ENCODE results near the gene ST7.

The ST7 gene

GRCh38 chr7:117184367-117184766, 231.1 kb downstream of the ST7 start:
- intact Hi-C loops (cut with DNase I; ENCODE audit: low total_unique reads) = no loop called here
- no peak for TF ChIP-seq CTCF (IDR thresholded peaks at IDR 0.05)

GRCh38 chr7:117185124-117185523, 231.8 kb downstream of the ST7 start:
- Histone ChIP-seq H3K4me1 (peaks cover 0 to 21% (median 0%) of the 10 kb centered on the region in 4 donors), H3K9me3 (no peaks in the 10 kb centered on the region), H3K27ac (no peak overlapping the region), H3K36me3 (peaks cover 1 to 13% (median 10%) of the 10 kb centered on the region in 3 donors), H3K4me3 (no peak overlapping the region), H3K27me3 (no peaks in the 10 kb centered on the region)
- TF ChIP-seq CTCF (IDR thresholded peaks at IDR 0.05) = no peak
- no peak for DNase-seq
- intact Hi-C loops (cut with DNase I; ENCODE audit: low total_unique reads) = no loop called here

More at GRCh38 chr7:117184367-117184766, 231.1 kb downstream of the ST7 start:
- Histone ChIP-seq H3K36me3 (peaks cover 0 to 9% (median 5%) of the 10 kb centered on the region in 3 donors), H3K9me3 (no peaks in the 10 kb centered on the region), H3K27me3 (no peaks in the 10 kb centered on the region), H3K27ac (no peak overlapping the region), H3K4me1 (peaks cover 0 to 22% (median 0%) of the 10 kb centered on the region in 4 donors), H3K4me3 (no peak overlapping the region)
- DNase-seq = no peak

GRCh38 chr7:117186218-117187010, 233.1 kb downstream of the ST7 start:
- peaks cover 11 to 21% (median 21%) of the 10 kb centered on the region in 3 donors for H3K36me3 ChIP-seq
- intact Hi-C loops (cut with DNase I; ENCODE audit: low total_unique reads) = no loop called here
- H3K27ac ChIP-seq = no peak overlapping the region
- no peak for DNase-seq
- no peaks in the 10 kb centered on the region for H3K27me3 ChIP-seq
- H3K9me3 ChIP-seq = no peaks in the 10 kb centered on the region
- H3K4me3 ChIP-seq = no peak overlapping the region
- no peak for TF ChIP-seq CTCF (IDR thresholded peaks at IDR 0.05)
- peaks cover 0 to 25% (median 0%) of the 10 kb centered on the region in 4 donors for H3K4me1 ChIP-seq

- no peak for DNase-seq
- intact Hi-C loops (cut with DNase I; ENCODE audit: low total_unique reads) = no loop called here
- Histone ChIP-seq H3K9me3 (no peaks in the 10 kb centered on the region), H3K27ac (no peak overlapping the region), H3K4me3 (no peak overlapping the region), H3K36me3 (peaks cover 11 to 21% (median 21%) of the 10 kb centered on the region in 3 donors), H3K4me1 (peaks cover 0 to 25% (median 0%) of the 10 kb centered on the region in 4 donors), H3K27me3 (no peaks in the 10 kb centered on the region)
- TF ChIP-seq CTCF (IDR thresholded peaks at IDR 0.05) = no peak
Observed at GRCh38 chr7:117188376-117188775, 235.1 kb downstream of the ST7 start.

- Histone ChIP-seq H3K4me1 (peaks cover 0 to 25% (median 0%) of the 10 kb centered on the region in 4 donors), H3K27me3 (no peaks in the 10 kb centered on the region), H3K9me3 (no peaks in the 10 kb centered on the region), H3K4me3 (no peak overlapping the region), H3K36me3 (peaks cover 11 to 21% (median 21%) of the 10 kb centered on the region in 3 donors), H3K27ac (no peak overlapping the region)
- TF ChIP-seq CTCF (IDR thresholded peaks at IDR 0.05) = no peak
- intact Hi-C loops (cut with DNase I; ENCODE audit: low total_unique reads) = no loop called here
- no peak for DNase-seq
Observed at GRCh38 chr7:117188949-117189592, 235.8 kb downstream of the ST7 start.

All from tibial artery (tissue), 4 donors.